Heart left ventricle (tissue), 13 donors: ENCODE measurements around the gene HDAC4.

Experiments
- CTCF ChIP-seq, 12 donors: fragments of 200-600 bp; sonication (generic) in 4 of 12; IDR thresholded peaks; one replicate each; pipeline versions ENCODE4 v1.5.0 to v1.8.0; 2018 to 2022; ENCODE audit warnings: antibody characterized with exemption in 12 of 12, mild to moderate bottlenecking in 5 of 12
- POLR2A ChIP-seq, 2 donors: fragments of 450-650 bp; IDR thresholded peaks; one replicate each; pipeline ENCODE4 v1.6.1; 2017; ENCODE audit warnings: antibody characterized with exemption in 2 of 2, mild to moderate bottlenecking in 2 of 2, moderate library complexity in 2 of 2
- donor health status: ischemic (EF 13 %, LVEDD 7.1; RV severe dilation, severe dysfunction).
- donor health status: DM: no; HTN: yes; CAD: no.
- donor health status: DM: no; HTN: no; CAD: no.
- donor health status: ischemic (EF 25% LVEDD 6.9; RV normal size, moderate dysfunction).
- donor health status: ischemic (EF 25% LVEDD 5.7; RV mildly dilated, moderate dysfunction).
- donor health status: ischemic (EF 35%, LVEDD 5.7; RV mildly dilated, moderate dysfunction).
- donor health status: nonischemic (EF 11% LVEDD 7.7; RV severe dilation, severe dysfunction).
- donor health status: DM: yes; HTN: yes; CAD: no.
- donor health status: PGD.
- donor health status: ischemic (EF 29% LVEDD 5.4; RV normal size, mild dysfunction).
- donor health status: nonischemic (EF 23%, LVEDD 6.1; RV moderate dilation, normal function).

- TF ChIP-seq CTCF (IDR thresholded peaks at IDR 0.05) (peak; percentile 32 to 69 (median 63)), POLR2A (IDR thresholded peaks at IDR 0.05) (no peak)
These were observed 256.7 kb downstream of the HDAC4 start for GRCh38 chr2:239143858-239144712.
